ENCODE results near the gene NSD2.

- no peak for TF ChIP-seq CTCF (conservative IDR thresholded peaks at IDR 0.05; ENCODE audit: low read depth, low read length)
- no peak for TF ChIP-seq EZH2 (IDR thresholded peaks at IDR 0.05; ENCODE audit: low read length, unreplicated experiment)
Measured at GRCh38 chr4:1902243-1902642, 31.1 kb downstream of the NSD2 start.
